T-helper 1 cell (primary cell): Measurements from ENCODE around the gene STXBP2.

Source experiments
- DNase-seq, 5 donors: peaks; one replicate each; pipeline ENCODE4 v3.0.0-alpha.2; 2012 to 2020

Gene STXBP2

GRCh38 chr19:7635670-7636069, 1.2 kb upstream of the STXBP2 start:
- no peak for DNase-seq

DNA sequence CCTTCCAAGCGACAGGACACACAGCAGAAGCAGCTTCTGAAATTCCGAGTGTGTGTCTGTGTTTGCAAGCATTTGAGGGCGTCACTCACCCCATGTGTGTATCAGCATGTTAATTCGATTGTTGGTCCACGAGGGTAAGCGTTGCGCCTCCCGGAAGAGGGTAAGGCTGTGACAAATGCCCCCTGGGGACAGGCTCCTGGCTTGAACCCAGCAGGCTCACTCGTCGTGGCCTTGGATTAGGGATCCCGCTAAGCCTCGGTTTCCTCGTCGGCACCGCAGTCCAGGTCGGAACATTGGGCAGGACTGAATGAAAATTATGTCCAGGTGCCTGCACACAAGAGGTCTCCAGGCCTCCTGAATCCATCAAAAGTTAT, 606 bp upstream of the STXBP2 start:
- DNase-seq = no peak

DNA sequence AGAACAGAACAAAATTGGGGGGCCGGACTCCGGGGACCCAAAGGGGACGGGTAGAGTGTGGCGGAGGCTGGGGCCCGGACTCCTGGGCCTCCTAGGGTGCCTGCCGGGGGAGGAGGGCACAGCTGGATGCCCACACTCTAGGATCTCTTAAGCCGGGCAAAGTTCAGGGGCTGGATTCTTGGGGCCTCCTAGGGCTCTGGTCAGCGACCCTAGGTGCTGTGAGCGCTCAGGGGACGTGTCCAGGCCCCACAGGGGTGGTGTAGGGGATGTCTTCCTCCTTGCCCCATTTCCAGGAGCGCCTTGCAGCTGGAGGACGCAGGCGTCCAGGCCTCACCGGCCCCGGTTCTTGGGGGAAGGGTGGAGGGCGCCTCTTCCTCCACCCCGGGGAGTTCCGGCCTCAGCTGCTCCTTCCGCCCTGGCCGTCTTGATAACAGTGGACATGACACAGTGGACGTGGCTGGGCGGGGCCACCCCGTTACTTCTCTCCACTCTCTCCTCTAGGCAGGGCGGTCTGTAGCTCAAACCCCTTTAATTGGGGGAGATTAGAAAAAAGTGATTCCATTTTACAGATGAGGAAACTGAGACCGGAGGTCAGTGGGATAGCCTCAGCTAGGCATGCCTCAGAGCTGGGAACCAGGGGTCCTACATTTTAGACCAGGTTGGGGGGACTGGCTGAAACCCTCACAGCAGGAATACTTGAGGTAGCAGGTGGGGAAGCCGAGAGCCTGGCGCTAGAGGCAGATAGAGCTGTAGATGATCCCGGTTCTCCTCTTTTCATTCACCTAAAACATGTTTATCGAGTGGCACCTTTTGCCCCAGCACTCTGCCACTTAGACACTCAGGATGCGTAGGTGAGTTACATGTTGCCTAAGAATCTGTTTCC, 705 bp downstream of the STXBP2 start:
- peak in 1 of 5 donors; percentile 18 for DNase-seq

DNA sequence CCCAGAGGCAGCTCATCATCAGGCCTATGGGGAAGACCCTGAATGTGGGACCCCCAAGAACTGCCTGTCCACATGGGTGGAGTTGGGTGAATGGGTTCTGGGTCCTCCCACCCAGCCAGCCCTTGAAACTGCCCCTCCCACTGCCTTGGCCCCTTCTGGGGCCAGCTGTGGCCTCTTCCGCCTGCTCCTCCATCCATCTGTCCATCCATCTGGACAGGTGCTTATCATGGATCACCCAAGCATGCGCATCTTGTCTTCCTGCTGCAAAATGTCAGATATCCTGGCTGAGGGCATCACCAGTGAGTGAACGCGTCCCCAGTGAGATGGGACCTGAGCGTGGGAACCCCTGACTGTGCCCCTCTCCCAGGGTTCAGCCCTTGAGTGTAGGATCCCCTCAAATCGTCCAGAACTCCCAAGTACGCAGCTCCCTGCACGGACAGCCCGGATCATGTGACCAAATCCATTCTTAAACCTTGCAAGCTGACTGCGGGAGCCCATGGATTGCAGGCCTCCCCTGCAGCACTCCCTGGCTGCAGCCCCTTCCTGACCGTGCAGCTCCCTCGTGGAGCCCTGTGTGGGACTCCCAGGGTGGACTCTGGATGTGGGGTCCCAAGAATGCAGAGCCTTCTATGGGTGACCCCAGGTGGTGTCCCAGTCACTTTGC, 2.0 kb downstream of the STXBP2 start:
- DNase-seq = no peak

DNA sequence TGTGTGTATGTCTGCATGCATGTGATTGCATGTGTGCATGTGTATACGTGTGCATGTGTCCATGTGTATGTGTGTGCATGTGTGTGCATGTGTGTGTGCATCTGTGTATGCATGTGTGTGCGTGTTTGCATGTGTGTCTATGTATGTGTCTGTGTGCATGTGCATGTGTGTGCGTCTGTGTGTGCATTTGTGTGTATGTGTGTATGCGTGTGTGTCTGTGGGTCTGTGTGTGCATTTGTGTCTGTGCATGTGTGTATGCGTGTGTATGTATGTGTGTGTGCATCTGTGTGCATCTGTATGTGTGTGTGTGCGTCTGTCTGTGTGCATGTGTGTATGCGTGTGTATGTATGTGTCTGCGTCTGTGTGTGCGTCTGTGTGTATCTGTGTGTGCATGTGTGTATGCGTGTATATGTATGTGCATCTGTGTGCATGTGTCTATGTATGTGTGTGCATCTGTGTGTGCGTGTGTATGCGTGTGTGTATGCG, 3.0 kb downstream of the STXBP2 start:
- no peak for DNase-seq

GRCh38 chr19:7640803-7641202, 3.9 kb downstream of the STXBP2 start:
- DNase-seq = no peak

GRCh38 chr19:7641290-7642276, 4.7 kb downstream of the STXBP2 start:
- no peak for DNase-seq

DNA sequence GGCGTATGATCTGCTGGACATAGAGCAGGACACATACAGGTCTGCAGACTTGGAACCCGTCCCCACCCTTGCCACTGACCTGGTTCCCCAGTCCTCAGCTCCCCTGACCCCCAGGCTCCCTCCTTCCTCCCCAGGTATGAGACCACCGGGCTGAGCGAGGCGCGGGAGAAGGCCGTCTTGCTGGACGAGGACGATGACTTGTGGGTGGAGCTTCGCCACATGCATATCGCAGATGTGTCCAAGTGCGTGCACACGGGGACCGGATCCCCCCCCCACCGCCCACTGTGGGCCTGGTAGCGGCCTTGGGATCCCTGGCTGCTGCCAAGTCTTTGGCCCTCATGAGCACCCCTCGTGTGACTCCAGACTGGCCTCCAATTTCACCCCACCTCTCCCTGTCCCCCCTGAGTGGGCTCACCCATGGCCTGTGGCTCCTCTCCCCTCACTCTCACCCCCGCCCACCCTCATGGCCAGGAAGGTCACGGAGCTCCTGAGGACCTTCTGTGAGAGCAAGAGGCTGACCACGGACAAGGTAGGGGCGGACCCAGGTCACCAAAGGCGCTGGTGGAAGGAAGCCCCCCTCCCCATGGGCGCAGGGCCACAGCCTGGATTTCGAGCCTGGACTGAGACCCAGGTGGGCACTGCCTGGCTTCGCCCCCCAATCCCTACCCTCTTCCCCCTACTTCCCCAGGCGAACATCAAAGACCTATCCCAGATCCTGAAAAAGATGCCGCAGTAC, 5.6 kb downstream of the STXBP2 start:
- no peak for DNase-seq

DNA sequence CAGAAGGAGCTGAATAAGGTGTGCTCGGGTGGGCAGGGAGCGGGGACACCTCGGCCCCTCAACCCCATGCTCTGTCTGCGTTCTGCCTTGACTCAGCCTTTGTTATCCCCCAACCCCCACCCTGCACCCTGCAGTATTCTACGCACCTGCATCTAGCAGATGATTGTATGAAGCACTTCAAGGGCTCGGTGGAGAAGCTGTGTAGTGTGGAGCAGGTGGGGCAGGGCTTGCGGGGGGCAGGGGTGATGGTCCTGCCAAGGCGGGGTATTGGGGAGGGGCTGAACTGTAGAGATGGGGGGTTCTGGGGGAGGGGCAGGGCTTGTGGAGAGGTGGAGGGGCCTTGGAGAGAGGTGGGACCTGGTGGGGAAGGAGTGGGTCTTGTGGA, 6.1 kb downstream of the STXBP2 start:
- no peak for DNase-seq

DNA sequence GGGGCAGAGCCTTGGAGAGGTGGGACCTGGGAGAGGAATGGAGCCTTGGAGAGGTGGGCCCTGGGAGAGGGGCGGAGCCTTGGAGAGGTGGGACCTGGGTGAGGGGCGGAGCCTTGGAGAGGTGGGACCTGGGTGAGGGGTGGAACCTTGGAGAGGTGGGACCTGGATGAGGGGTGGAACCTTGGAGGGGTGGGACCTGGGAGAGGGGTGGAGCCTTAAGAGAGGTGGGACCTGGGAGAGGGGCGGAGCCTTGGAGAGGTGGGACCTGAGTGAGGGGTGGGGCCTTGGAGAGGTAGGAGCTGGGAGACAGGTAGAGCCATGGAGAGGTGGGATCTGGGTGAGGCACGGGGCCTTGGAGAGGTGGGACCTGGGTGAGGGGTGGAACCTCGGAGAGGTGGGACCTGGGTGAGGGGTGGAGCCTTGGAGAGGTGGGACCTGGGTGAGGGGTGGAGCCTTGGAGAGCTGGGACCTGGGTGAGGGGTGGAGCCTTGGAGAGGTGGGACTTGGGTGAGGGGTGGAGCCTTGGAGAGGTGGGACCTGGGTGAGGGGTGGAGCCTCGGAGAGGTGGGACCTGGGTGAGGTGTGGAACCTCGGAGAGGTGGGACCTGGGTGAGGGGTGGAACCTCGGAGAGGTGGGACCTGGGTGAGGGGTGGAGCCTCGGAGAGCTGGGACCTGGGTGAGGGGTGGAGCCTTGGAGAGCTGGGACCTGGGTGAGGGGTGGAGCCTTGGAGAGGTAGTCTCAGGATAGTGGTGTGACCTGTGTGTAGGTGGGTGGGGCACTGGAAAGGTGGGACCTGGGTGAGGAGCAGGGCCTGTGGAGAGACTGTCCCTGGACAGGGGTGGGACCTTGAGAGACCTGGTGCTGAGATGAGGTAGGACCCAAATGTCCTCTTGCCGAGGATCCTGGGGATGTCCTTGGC, 7.0 kb downstream of the STXBP2 start:
- peak in 1 of 5 donors; percentile 15 for DNase-seq

DNA sequence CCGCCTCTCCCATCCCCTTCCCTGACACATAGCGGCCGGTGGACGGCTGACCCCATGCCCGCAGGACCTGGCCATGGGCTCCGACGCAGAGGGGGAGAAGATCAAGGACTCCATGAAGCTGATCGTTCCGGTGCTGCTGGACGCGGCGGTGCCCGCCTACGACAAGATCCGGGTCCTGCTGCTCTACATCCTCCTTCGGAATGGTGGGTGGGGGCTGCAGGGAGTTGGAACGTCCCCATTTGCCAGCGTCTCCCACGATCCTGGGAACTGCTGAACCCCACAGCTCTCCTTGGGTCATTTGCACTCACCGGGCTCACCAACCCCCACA, 7.6 kb downstream of the STXBP2 start:
- DNase-seq = no peak

DNA sequence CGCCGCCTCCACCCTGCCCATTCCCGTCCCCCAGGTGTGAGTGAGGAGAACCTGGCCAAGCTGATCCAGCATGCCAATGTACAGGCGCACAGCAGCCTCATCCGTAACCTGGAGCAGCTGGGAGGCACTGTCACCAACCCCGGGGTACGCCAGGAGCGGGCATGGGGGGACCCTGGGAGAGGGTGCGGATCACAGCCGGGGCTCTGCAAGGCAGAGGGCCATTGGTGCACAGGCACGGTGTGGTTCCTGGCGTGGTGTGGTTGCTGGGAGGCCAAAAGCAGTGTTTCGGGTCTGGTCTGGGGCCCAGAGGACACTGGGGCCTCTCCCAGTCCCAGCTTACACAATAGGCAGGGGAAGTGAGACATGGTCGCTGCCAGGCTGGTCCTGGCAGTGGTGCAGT, 8.3 kb downstream of the STXBP2 start:
- DNase-seq = no peak

DNA sequence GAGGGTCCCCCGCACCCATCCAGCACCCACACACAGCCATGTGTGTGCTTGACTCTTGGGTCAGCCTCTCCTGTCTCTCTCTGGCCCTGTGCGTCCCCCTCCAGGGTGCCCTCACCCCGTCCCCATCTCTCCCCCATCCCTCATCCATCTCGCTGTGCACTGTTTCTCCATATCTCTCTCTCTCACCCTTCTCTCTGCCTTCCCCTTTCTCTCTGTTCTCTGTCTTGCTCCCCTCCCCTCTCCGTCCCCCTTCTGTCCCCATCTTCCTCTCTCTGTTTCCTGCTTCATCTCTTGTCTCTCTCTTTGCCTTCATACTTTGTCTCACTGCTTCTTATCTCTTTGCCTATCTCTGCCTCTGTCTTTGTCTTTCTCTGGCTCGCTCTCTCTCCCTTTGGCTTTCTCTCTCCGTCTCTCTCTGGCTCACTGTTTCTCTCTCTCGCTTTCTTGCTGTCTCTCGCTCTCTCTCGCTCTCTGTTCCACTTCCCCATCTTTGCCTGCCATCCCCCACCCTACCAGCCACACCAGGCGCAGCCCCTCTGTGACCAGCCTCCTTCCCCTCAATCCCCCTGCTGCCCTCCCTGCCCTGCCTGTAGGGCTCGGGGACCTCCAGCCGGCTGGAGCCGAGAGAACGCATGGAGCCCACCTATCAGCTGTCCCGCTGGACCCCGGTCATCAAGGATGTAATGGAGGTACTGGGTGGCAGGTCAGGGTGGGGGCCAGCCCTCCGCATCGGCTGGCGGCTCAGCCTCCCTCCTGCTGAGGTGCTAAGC, 8.9 kb downstream of the STXBP2 start:
- no peak for DNase-seq

DNA sequence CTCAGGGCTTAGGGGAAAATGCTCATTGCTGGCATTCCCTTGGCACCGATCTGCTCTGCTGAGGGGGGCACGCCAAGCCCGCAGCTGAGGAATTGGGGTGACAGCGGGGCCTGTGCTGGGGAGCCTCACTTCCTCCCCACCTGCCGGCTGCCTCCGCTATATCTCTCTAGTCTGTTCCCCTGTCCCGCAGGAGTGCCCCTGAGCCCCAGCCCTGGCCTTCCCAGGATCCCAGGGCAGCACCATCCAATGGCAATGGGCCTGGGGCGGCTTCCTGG, 9.5 kb downstream of the STXBP2 start:
- no peak for DNase-seq

DNA sequence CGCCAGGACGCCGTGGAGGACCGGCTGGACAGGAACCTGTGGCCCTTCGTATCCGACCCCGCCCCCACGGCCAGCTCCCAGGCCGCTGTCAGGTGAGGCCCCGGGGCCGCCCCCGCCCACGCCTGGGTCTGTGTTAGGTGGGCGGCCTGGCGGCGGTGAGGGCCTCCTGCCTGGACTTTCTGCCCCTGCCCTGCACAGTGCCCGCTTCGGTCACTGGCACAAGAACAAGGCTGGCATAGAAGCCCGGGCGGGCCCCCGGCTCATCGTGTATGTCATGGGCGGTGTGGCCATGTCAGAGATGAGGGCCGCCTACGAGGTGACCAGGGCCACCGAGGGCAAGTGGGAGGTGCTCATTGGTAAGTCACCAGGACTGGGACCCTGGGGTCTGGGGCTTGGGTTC, 10.2 kb downstream of the STXBP2 start:
- no peak for DNase-seq

GRCh38 chr19:7648265-7649014, 11.5 kb downstream of the STXBP2 start:
- DNase-seq = no peak

DNA sequence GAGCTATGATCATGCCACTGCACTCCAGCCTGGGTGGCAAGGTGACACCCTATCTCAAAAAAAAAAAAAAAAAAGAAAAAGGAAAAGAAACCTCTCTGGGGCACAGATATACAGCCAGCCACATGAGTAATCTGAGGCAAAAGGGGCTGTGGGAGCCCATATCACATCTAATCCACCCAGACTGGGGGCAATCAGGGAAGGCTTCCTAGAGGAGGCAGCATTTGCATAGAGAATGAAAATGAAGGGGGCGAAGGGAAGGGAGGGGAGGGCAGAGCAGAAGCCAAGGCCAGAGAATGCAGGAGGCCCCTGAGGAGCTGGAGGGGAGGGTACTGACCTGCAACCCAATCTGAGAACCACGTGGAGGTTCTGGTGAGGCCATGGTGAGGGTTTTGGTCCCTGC, 13.2 kb downstream of the STXBP2 start:
- DNase-seq = no peak

- DNase-seq = peak; percentile 70 to 86 (median 82)
Observed at GRCh38 chr19:7652061-7652641, 15.2 kb downstream of the STXBP2 start.

DNA sequence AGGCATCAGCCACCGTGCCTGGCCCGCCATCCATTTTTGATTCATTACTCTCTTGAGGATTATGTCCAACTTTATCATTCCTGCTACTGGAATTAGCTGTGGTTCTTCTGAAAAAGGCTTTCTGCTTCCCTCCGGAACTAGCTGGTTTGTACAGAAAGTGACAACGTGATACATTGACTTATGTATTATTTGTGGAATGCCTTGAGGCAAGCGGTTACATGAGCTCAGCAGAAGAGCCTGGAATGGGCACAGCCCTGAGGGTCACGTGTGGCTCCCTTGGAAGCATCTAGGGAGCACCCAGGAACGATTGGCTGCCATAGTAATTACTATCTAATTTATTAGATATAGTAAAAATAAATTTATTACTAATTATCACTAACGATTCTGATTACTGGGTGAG, 17.5 kb downstream of the STXBP2 start:
- DNase-seq = no peak

GRCh38 chr19:7655581-7655980, 18.7 kb downstream of the STXBP2 start:
- DNase-seq = no peak
